Cardiac septum (tissue), 1 donor: ENCODE results near the gene ITSN1. TPM values are rescaled to one million over a fixed set of nuclear protein-coding genes. Genes with fewer than 3 reads are reported as not detected.

Source experiments
- DNase-seq: peaks from one replicate; pipeline ENCODE4 v3.0.0-alpha.2; 2020; ENCODE audit warnings: low spot score
- intact Hi-C: fragments of 100-400 bp; cut with DNase I; formaldehyde crosslinking; loops from one replicate; pipeline ENCODE4 v1.14.0; 2022
- total RNA-seq: library from RNA; stranded (reverse); fragmentation: NEBNext Ultra II Directional; extraction: Animal tissue kit (Norgen Biotek cat#: 25700); gene quantifications from one replicate; pipeline ENCODE4 v1.2.1, GENCODE V29; 2021
- donor health status: DM: no; HTN: no; CAD: no.

The ITSN1 gene
- total RNA-seq, 1 donor from 2014 or later, result 25.5 TPM

DNA sequence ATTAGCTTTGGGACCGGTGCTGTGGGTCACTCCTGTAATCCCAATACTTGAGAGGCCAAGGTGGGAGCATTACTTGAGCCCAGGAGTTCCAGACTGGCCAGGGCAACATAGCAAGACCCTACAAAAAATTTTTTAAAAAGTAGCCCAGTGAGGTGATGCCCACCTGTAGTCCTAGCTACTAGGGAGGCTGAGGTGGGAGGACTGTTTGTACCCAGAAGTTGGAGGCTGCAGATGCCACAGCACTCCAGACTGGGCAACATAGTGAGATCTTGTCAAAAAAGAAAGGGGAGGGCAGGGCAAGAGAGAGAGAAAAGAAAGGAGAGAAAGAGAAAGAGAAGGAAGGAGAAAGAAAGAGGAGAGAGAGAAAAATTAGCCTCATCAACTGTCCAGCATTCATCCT lies 6.3 kb downstream of the ITSN1 start:
- DNase-seq, result no peak
- intact Hi-C loops, result loop anchor here (10.0 kb wide), 1 partner anchor 246 kb away; no protein-coding TSS in a partner anchor

DNA sequence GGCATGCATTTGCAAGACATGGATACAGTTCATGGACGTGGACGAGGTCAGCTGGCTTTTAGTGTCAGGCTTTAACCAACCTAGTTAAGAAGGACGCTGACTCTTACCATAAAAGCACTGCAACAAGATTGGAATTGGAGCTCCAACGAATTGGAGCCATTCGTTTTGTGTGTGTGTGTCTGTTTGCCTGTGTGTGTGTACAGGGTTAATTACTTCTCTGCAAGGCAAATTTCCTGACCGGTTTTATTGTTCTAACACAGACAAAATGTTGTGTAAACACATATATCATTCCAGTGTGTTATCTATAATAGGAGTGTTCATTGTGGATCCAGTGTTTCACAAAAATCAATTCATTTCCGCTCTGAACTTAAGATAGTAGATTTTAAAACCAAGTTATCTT lies 7.9 kb downstream of the ITSN1 start:
- intact Hi-C loops, result no loop called here
- DNase-seq, result no peak

DNA sequence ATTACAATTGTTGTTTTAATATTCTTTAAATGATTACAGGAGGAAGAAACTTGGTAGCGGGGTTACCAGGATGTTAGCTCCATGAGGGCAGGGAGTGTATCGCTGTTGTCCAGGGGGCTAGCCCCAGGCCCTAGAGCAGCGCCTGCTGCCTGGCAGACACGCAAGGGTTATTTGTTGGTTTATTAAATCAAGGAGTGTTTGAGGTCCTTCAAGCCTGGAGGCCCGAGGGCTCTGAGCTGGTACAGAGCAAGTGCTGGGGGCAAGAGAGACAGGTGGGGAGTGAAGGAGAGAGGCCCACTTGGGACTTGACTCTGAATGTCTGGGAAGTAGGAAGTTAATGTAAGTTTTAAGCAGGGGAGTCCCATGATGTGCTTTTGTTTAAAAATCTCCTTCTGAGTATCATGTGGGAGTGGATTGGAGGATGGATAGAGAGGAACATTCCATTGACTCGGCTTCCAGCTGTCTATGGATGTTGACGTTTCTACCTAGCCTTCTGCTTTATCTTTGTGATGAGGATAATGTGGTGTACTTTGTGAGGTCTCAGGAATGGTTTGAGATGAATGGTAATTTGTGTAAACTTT lies 8.7 kb downstream of the ITSN1 start:
- intact Hi-C loops, result no loop called here

DNA sequence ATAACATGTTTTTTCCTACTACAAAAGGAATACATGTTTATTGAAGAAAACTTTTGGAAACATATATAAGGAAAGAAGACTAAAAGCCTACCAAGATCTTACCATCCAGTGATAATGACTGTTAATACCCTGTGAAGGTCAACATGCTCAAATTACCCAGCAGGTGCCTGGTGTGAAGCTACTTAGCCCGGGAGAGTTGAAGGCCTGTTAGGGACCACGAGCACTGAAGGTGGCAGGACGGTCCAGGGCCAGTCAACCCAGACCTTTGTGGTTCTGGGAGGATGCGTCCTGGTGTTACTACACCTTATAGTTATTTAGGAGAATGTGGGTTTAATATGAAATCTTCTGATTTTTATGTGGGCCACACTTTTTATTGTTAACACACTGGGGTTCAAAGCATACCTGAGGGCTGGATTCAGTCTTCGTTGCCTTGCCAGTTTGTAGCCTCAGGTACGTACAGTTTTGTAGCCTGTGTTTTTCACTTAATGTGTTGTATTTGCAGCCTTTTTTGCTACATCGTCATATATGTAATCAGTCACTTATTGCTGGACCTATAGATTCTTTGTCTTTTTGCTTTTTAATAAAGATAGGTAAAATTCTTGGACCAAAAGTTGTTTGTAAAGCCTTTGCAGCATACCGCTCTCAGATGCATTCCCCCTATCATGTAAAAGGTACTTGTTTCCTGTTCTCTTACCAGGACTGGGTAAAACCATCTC lies 9.8 kb downstream of the ITSN1 start:
- DNase-seq, result no peak
- intact Hi-C loops, result no loop called here

More for the DNA sequence above, 8.7 kb downstream of the ITSN1 start:
- DNase-seq, result no peak

DNA sequence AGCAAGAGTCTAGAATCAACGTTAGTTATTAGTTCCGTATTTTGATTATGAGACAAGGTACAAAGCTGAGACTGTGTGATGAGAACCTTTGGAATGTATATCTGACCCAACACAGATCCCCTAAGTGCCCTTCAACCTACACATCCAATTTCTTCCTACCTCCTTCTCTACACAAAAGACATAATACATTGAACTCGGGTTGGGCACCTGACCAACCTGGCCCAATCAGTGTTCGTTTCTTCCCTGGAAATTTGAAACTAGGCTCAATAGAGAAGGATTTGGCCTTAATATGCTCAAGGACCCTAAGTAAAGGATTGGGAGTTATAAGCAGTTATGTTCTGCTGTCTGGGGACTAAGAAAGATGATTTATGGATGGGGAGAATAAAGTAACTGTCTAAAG lies 12.1 kb downstream of the ITSN1 start:
- intact Hi-C loops, result no loop called here
- DNase-seq, result no peak

DNA sequence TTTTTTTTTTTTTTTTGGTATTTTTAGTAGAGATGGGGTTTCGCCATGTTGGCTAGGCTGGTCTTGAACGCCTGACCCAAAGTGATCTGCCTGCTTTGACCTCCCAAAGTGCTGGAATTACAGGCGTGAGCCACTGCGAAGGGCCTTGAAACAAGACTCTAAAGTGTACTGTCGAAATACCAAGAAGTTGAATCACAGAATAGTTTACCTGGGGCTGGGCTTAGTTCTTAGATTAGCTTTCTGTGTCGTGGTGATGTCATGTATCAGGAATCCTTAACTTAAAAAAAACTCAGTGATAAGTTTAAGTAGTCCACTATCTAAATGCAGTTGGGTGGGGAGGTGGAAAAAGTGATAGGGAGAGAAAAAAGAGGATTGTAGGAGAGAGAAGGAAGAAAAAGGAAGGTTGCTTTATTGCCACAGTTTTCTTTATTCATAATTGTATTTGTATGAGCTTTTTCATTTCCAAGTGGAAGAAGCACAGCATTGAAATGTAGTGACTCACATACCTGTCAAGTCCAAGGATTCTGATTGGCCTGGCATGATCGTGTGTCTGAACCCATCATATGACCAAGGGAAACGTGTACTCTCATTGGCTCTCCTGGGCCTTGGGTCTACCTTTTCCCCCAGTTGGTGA lies 13.4 kb downstream of the ITSN1 start:
- DNase-seq, result no peak
- intact Hi-C loops, result no loop called here

DNA sequence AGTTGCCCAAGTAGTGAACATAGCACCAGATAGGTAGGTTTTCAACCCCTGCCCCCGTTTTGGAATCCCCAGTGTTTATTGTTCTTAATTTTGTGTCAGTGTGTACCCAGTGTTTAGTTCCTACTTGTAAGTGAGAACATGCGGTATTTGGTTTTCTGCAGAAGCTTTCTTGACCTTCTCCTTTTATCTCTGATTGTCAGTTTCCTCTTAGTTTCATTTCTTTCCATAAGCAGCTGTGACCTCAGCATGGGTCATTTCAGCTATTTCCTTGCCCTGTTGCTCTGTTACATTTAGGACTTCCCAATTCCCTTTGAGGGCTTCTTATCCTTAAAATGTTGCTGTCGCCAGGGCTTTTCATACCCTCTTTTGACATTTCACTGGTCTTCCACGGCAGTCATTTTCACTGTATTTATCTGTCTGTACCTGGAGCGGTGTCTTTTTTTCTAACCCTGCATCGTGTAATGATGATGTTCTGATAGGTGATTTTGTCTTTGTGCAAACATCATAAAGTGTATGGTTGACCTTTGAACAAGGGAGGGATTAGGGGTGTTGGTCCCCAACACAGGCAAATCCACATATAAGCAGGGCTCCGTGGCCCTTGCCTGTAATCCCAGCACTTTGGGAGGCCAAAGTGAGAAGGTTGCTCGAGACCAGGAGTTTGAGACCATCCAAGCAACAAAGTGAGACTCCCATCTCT lies 15.0 kb downstream of the ITSN1 start:
- no peak for DNase-seq
- intact Hi-C loops, result no loop called here

DNA sequence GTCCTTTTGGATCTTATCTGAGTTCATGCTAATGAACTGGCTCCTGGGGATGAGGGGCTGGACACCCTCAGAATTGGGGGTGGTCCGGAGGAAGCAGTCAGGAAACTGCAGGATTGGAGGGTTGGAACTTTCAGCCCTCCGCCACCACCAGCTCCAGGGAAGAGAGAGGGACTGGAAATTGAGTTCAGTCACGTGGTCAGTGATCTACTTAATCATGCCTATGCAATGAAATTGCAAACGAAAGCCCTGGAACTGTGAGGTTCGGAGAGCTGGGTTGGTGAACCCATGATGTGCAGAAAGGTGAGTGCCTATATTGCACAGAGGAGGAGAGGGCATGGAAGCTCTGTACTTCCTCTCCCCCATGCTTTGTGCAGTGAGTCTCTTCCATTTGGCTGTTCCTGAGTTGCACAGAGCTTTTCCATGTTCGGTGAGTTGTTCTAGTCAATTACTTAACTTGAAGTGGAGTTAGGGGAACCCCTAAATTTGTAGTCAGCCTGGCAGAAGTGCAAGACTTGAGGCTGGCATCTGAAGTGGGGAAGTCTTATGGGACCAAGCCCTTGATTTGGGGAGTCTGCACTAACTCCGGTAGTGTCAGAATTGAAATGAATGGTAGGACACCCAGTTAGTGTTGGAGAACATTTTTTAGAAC lies 16.7 kb downstream of the ITSN1 start:
- intact Hi-C loops, result no loop called here
- DNase-seq, result no peak

DNA sequence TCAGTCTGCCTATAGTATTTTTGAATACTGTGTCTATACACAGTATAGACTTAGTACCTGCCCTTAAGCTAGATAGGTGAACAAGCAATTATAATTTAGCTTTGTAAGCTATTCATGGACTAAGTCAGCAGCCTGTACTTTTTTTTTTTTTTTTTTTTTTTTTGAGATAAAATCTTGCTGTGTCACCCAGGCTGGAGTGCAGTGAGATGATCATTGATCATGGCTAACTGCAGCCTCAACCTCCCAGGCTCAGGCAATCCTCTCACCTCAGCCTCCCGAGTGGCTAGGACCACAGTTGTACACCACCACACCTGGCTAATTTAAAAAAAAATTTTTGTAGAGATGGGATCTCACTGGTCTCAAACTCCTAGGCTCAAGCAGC lies 17.3 kb downstream of the ITSN1 start:
- intact Hi-C loops, result no loop called here
- no peak for DNase-seq

DNA sequence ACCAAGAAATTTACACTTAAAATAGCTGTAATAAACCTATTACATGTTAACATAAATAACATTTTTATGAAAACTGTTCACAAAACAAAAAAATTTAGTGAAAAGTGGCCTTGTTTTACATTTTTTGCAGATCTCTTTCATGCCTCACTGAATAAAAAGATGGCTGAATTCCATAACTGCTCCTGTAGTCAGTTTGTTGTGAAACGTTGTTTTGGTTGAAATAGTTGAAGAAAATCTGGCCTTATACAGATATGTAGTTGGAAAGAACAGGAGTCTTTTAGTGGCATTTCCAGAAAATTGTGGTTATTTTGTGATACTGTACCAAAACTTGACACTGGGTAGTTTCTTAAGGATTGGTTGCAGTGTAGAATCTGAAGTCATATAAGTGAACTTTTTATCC lies 18.1 kb downstream of the ITSN1 start:
- intact Hi-C loops, result no loop called here
- DNase-seq, result no peak

DNA sequence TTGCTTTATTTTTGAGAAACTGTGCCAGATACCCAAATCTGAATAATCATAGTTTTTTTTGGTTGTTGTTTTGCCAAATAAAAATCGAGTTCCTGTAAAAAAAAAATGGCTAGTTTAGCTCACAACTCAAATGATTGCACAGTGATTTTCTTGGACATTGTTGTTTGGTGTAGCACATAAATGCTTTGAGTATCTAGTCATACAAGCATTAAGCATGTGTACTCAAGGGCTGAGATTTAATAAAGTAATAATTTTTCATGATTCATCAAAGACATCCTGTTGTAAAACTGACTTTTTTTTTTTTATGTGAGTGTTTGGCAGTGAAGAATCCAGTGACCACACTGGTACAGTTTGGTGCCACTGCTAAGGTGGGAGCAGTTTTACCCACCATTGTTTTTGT lies 18.8 kb downstream of the ITSN1 start:
- intact Hi-C loops, result no loop called here
- DNase-seq, result no peak

DNA sequence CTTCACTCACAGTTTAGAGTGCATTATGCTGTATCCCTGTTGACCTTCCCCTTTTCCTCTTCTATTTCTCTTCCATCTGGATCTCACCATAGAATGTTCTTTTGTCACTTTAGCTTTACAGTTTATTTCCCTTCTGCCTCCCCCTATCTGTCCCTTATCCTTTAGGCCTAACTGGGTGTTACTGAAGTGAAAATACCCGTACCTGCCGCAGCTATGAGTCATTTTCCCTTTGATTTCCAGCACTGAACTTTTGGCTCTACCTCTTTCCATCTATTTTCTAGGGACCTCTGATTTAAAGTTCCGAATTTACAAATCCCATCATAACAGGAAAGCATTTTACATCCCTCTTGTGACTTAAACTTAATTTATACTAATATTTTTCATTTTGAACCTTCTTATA lies 19.7 kb downstream of the ITSN1 start:
- intact Hi-C loops, result no loop called here
- no peak for DNase-seq

DNA sequence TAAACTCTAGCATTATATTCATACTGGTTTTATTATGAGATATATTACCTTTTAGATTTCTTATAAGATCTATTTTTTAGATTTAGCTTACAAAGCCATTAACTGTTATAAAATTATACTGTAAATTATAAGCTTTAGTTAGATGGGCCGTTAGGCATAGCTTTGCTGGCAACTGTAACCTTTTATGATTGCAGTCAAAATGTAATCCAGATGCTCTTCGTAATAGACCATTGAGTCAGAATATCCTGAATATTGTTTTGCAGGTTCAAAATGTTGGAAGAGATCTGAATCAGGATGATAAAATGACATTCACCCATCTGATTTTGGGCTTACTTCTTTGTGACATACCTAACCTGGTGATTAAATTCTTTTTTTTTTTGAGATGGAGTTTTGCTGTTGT lies 20.9 kb downstream of the ITSN1 start:
- intact Hi-C loops, result no loop called here
- no peak for DNase-seq

DNA sequence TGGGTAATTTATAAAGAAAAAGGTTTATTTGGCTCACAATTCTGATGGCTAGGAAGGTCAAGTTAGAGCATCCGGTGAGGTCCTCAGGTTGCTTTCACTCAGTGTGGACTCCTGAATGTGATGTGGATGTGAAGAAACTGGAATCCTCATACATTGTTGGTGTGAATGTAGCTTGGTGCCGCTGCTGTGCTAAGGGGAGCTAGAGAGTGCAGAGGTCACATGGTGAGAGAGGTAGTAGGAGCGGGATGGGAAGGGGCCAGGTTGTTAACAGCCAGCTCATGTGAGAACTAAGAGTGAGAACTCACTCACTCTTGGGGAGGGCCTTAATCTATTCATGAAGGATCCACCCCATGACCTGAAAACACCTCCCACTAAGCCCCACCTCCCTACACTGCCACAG lies 21.8 kb downstream of the ITSN1 start:
- no peak for DNase-seq
- intact Hi-C loops, result no loop called here

DNA sequence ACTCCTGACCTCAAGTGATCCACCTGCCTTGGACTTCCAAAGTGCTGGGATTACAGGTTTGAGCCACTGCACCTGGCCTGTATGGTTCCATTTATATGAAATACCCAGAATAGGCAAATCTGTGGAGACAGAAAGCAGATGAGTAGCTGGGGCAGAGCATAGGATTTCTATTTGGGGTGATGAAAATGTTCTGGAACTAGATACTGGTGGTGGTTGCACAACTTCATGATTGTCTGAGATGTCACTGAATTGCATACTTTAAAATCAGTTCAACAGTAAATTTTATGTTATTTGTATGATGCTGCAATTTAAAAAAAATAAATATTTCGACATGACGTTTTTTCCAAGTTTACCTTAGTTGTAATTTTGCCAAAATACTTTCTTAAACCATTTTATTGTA lies 23.9 kb downstream of the ITSN1 start:
- intact Hi-C loops, result no loop called here
- DNase-seq, result no peak

DNA sequence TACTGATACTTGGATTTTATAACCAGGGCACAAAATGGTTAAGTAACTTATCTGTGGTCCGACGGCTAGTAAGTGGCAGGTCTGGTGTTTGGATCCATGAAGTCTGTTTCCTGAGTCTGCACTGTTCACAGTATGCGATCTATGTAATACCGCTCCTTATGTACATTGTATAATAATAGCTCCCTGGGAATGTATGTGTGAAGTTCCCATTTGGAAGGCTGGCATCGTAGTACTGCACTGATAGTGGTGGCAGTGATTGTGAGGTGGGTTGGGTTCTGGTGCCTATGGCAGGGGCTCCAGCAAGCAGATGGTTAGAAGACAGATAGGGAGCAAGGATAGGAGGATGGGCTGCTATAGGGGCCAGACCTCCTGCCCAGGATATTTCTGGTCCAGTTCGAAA lies 25.3 kb downstream of the ITSN1 start:
- intact Hi-C loops, result no loop called here
- no peak for DNase-seq

DNA sequence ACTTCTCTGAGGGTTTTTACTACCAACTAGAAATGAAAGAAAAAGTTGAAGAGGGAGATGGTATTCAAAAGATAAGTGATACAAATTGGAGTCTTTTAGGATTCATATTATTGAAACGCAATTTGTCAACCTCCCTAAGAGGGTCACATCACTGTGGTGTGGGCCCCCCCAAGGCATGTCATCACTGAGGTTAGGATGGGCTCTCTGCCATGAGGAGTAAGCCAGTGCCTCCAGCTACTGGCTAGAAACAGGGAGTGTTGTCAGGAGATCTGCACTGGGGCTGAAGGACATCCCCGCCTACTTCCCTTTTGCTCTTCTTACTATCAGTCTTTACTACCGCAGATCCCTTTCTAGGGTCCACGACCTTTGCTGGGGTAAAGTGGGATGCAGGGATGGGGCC lies 25.9 kb downstream of the ITSN1 start:
- intact Hi-C loops, result no loop called here
- no peak for DNase-seq

DNA sequence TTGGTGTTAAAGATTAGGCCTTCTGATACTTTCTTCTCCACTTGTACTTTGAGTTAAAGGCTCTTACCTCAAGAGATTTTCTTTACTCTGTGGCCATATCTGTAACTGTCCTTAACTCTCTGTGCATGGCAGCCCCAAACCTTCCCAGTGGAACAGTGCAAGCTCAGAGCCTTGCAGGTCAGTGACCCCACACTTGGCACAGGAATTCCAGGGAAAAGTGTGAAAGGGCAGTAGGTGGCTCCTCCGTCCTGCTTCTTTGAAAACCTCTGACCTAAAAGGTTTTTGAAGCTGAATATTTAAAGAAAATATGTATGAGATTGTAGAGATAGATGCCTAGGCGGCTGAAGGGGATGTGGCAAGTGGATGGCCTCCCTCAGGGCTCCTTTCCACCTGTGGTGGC lies 26.3 kb downstream of the ITSN1 start:
- DNase-seq, result no peak
- intact Hi-C loops, result no loop called here

DNA sequence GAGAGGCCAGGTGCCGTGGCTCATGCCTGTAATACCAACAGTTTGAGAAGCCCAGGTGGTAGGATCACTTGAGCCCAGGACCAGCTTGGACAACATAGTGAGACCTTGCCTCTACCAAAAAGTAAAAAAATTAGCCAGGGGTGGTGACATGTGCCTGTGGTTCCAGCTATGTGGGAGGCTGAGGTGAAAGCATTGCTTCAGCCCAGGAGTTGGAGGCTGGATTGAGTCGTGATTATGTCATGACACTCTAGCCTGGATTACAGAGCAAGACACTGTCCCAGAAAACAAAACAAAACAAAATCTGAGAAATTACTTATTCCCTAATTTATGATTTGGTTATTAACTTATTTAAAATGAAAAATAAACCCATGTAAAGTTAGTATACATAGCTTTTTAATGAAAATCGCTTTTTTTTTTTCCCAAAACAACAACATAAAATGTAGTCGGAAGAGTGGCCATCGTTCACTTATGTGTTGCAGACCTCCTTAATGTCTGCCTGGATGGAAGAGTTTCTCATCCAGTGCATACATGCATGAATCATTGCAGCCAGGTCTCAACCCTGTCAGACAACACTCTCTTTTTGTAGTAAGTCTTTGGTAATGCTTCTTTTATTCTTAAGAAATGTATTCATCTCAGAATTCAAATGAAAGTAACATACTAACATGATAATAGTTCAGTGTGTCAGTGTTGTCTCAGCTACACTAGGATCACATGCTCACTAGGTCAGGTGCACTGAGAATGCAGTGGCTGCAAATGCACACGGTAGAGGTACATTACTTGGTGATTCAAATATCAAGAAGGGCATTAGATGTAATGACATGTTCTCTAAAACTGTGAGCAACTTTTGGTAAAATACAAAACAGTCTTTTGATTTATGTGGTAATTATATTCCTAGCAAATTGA lies 28.0 kb downstream of the ITSN1 start:
- intact Hi-C loops, result no loop called here
- DNase-seq, result no peak
